A673 (cell line): ENCODE results near the gene GRB10.

ENCODE experiments used
- CTCF ChIP-seq: fragments of 300-800, 200-600 bp; sonication (generic); conservative IDR thresholded peaks from 2 replicates; pipeline ENCODE4 v1.5.1; 2017; ENCODE audit warnings: low read depth, mild to moderate bottlenecking, antibody characterized with exemption, low read length, moderate library complexity, mixed read lengths
- EZH2 ChIP-seq: fragments of 200-600 bp; sonication (generic); IDR thresholded peaks from 2 replicates; pipeline ENCODE4 v1.6.1; 2017; ENCODE audit warnings: borderline replicate concordance, low read depth, mild to moderate bottlenecking, mixed read lengths, antibody characterized with exemption, low read length; ENCODE audit not compliant: poor library complexity, severe bottlenecking

- TF ChIP-seq CTCF (no peak), EZH2 (no peak)
Observed at GRCh38 chr7:50805447-50806125, 22.9 kb upstream of the GRB10 start.
